Endothelial cell of umbilical vein (primary cell): ENCODE measurements around the gene IL1RL2. TPM values are rescaled to one million over a fixed set of nuclear protein-coding genes. Genes with fewer than 3 reads are reported as not detected.

ENCODE experiments used
- BruUV-seq: library from RNA; stranded (reverse); fragments of 400-500 nt; replicated peaks from 2 replicates; lab custom pipeline; 2021; lab: Mats Ljungman, UMichigan
- CTCF ChIA-PET: fragments of 300-600, 350-600 bp; sonication (Branson Sonifier 250); formaldehyde crosslinking; loops from one replicate; lab custom pipeline; 2021; ENCODE audit warnings: antibody characterized with exemption, inconsistent platforms; lab: Charles Lee
- POLR2A ChIA-PET: fragments of 300-600, 350-600 bp; sonication (Branson Sonifier 250); formaldehyde crosslinking; loops from one replicate; lab custom pipeline; 2021; ENCODE audit warnings: antibody characterized with exemption, inconsistent platforms; lab: Charles Lee
- DNase-seq: peaks from one replicate; pipeline ENCODE4 v3.0.0-alpha.2; 2011; ENCODE audit warnings: low read depth, low spot score
- FAIRE-seq: peaks from 2 replicates; lab custom pipeline; 2011; peaks lifted over from hg19 to GRCh38; lab: Jason Lieb, UNC
- H2AFZ ChIP-seq: 2 replicates; pipeline ENCODE4 v1.6.0; 2012; ENCODE audit warnings: low read depth, low read length, control low read depth, inconsistent platforms
- H3K27ac ChIP-seq: 2 replicates; pipeline ENCODE4 v1.5.1; 2011; ENCODE audit warnings: low read depth, mild to moderate bottlenecking, control low read depth, low read length, moderate library complexity; ENCODE audit not compliant: insufficient read depth
- H3K27me3 ChIP-seq, 2 experiments: 2 replicates each; pipeline versions ENCODE4 v1.6.0 to v1.6.1; 2011; ENCODE audit warnings: low read length in 2 of 2, mixed read lengths in 1 of 2; ENCODE audit not compliant: control insufficient read depth in 2 of 2, insufficient read depth in 2 of 2
- H3K36me3 ChIP-seq, 2 experiments: 2 replicates in 1 of 2; 3 replicates in 1 of 2; pipeline ENCODE4 v1.5.1; 2011; ENCODE audit warnings: low read length in 2 of 2, mild to moderate bottlenecking in 1 of 2, moderate library complexity in 1 of 2; ENCODE audit not compliant: control insufficient read depth in 2 of 2, insufficient read depth in 2 of 2; ENCODE audit errors: extremely low read depth in 1 of 2
- H3K4me1 ChIP-seq: 3 replicates; pipeline ENCODE4 v1.5.1; 2011; ENCODE audit warnings: mild to moderate bottlenecking, low read length; ENCODE audit not compliant: control insufficient read depth, insufficient read depth; ENCODE audit errors: extremely low read depth
- H3K4me2 ChIP-seq: 2 replicates; pipeline ENCODE4 v1.6.1; 2011; ENCODE audit warnings: low read length, control low read depth, mixed read lengths; ENCODE audit not compliant: insufficient read depth
- H3K4me3 ChIP-seq, 3 experiments: fragments of 200-600 bp in 1 of 3; sonication (generic), shearing (Covaris generic) in 1 of 3; replicated peaks in 1 of 3; 2 replicates each; pipeline ENCODE4 v1.5.1; 2011 to 2016; ENCODE audit warnings: control low read depth in 3 of 3, low read length in 3 of 3, mild to moderate bottlenecking in 2 of 3, inconsistent platforms in 1 of 3, low read depth in 1 of 3, moderate library complexity in 1 of 3; ENCODE audit not compliant: insufficient read depth in 1 of 3
- H3K79me2 ChIP-seq: 2 replicates; pipeline ENCODE4 v1.6.0; 2012; ENCODE audit warnings: low read length, inconsistent platforms; ENCODE audit not compliant: control insufficient read depth, insufficient read depth
- H3K9ac ChIP-seq: replicated peaks from 2 replicates; pipeline ENCODE3; 2011; ENCODE audit warnings: low read length, control low read depth; ENCODE audit not compliant: insufficient read depth; ENCODE audit errors: extremely low read depth
- H3K9me1 ChIP-seq: replicated peaks from 3 replicates; pipeline ENCODE4 v1.6.0; 2011; ENCODE audit warnings: mild to moderate bottlenecking, low read length; ENCODE audit not compliant: control insufficient read depth, insufficient read depth; ENCODE audit errors: extremely low read depth
- H3K9me3 ChIP-seq: replicated peaks from 2 replicates; pipeline ENCODE4 v1.5.1; 2012; ENCODE audit warnings: low read length, inconsistent platforms; ENCODE audit not compliant: control insufficient read depth, insufficient read depth
- H4K20me1 ChIP-seq: replicated peaks from 2 replicates; pipeline ENCODE3; 2011; ENCODE audit warnings: mild to moderate bottlenecking, low read length; ENCODE audit not compliant: control insufficient read depth, insufficient read depth; ENCODE audit errors: extremely low read depth
- EZH2 ChIP-seq: IDR thresholded peaks from 2 replicates; pipeline ENCODE4 v1.6.1; 2012; ENCODE audit warnings: borderline replicate concordance, low read depth, mild to moderate bottlenecking, moderate library complexity, low read length, inconsistent platforms; ENCODE audit not compliant: severe bottlenecking
- FOS ChIP-seq: IDR thresholded peaks from 2 replicates; pipeline ENCODE4 v1.6.1; 2011; ENCODE audit warnings: mild to moderate bottlenecking, low read length, moderate library complexity, borderline replicate concordance; ENCODE audit not compliant: insufficient read depth
- GATA2 ChIP-seq: IDR thresholded peaks from 2 replicates; pipeline ENCODE4 v1.7.0; 2011; ENCODE audit warnings: low read depth, mild to moderate bottlenecking, moderate library complexity, mixed read lengths, low read length; ENCODE audit not compliant: insufficient read length, insufficient read depth
- JUN ChIP-seq: IDR thresholded peaks from 2 replicates; pipeline ENCODE4 v1.6.1; 2011; ENCODE audit warnings: borderline replicate concordance, low read depth; ENCODE audit not compliant: insufficient read length, insufficient read depth
- MYC ChIP-seq: IDR thresholded peaks from one replicate; pipeline ENCODE4 v1.6.1; 2011; ENCODE audit warnings: mild to moderate bottlenecking, low read depth, low read length
- POLR2A ChIP-seq: IDR thresholded peaks from 2 replicates; pipeline ENCODE4 v1.6.1; 2012; ENCODE audit warnings: low read depth, mild to moderate bottlenecking, control low read depth, low read length
- POLR2AphosphoS5 ChIP-seq: IDR thresholded peaks from 2 replicates; pipeline ENCODE4 v1.6.1; 2012; ENCODE audit warnings: low read depth, mild to moderate bottlenecking, control low read depth, low read length, moderate library complexity; ENCODE audit not compliant: insufficient read depth
- dilution Hi-C: fragments of 300-500 bp; cut with MboI; formaldehyde crosslinking; loops from one replicate; pipeline ENCODE4 v1.15.0; 2019; ENCODE audit warnings: low sequenced_read_pairs; ENCODE audit not compliant: extremely low pct_ligation_motif_present
- intact Hi-C: fragments of 100-400 bp; cut with micrococcal nuclease; formaldehyde crosslinking; loops from one replicate; pipeline ENCODE4 v1.10.0; 2022
- polyA plus RNA-seq, 4 experiments: library from polyadenylated mRNA; depleted of rRNA in 3 of 4; stranded (reverse) in 3 of 4; unstranded in 1 of 4; fragments of >200 nt; gene quantifications; 2 replicates each; pipeline versions ENCODE4 v1.2.1 to v1.2.3, GENCODE V29; 2011 to 2012; ENCODE audit warnings: missing spikeins in 1 of 4
- total RNA-seq: library from RNA; stranded (reverse); gene quantifications from 2 replicates; pipeline ENCODE4 v1.2.3, GENCODE V29; 2021
- TF ChIP-seq, protein P1 (sequence below): IDR thresholded peaks from 2 replicates; pipeline ENCODE4 v1.6.1; 2011; ENCODE audit not compliant: insufficient read depth, insufficient read length
- TF ChIP-seq, protein P2 (sequence below), 2 donors: IDR thresholded peaks; 1 replicate in 1 of 2; 2 replicates in 1 of 2; pipeline ENCODE4 v1.5.1; 2011; ENCODE audit warnings: low read length in 2 of 2, mild to moderate bottlenecking in 2 of 2, moderate library complexity in 2 of 2, control low read depth in 1 of 2, inconsistent platforms in 1 of 2, low read depth in 1 of 2; ENCODE audit not compliant: insufficient read depth in 1 of 2; ENCODE audit errors: extremely low read depth in 1 of 2

Gene IL1RL2
- total and polyA plus RNA-seq, 2 donors (not counting 3 experiments of a cell fraction or from before 2014, with no cell fraction given), result 0.11 TPM; not detected in 1

GRCh38 chr2:102251849-102252203, 65.0 kb downstream of the IL1RL2 start:
- Histone ChIP-seq H3K4me2 (no peak overlapping the region), H3K36me3 (no peaks in the 10 kb centered on the region), H3K27ac (no peak overlapping the region), H4K20me1 (no peaks in the 10 kb centered on the region), H3K27me3 (no peaks in the 10 kb centered on the region), H3K9me1 (no peaks in the 10 kb centered on the region), H2AFZ (no peak overlapping the region), H3K4me1 (peaks cover 9% of the 10 kb centered on the region), H3K79me2 (no peaks in the 10 kb centered on the region), H3K4me3 (no peak overlapping the region), H3K9me3 (no peaks in the 10 kb centered on the region), H3K9ac (no peak overlapping the region)
- DNase-seq (no peak), FAIRE-seq (no peak)
- POLR2A ChIA-PET, result no interaction called here
- TF ChIP-seq, protein P1, sequence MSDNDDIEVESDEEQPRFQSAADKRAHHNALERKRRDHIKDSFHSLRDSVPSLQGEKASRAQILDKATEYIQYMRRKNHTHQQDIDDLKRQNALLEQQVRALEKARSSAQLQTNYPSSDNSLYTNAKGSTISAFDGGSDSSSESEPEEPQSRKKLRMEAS, result no peak
- TF ChIP-seq POLR2A (no peak), MYC (no peak), JUN (no peak), FOS (no peak), POLR2AphosphoS5 (no peak), EZH2 (no peak), GATA2 (no peak)
- TF ChIP-seq, protein P2, sequence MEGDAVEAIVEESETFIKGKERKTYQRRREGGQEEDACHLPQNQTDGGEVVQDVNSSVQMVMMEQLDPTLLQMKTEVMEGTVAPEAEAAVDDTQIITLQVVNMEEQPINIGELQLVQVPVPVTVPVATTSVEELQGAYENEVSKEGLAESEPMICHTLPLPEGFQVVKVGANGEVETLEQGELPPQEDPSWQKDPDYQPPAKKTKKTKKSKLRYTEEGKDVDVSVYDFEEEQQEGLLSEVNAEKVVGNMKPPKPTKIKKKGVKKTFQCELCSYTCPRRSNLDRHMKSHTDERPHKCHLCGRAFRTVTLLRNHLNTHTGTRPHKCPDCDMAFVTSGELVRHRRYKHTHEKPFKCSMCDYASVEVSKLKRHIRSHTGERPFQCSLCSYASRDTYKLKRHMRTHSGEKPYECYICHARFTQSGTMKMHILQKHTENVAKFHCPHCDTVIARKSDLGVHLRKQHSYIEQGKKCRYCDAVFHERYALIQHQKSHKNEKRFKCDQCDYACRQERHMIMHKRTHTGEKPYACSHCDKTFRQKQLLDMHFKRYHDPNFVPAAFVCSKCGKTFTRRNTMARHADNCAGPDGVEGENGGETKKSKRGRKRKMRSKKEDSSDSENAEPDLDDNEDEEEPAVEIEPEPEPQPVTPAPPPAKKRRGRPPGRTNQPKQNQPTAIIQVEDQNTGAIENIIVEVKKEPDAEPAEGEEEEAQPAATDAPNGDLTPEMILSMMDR (IDR thresholded peaks at IDR 0.05; ENCODE audit: extremely low read depth in 1 of 2, insufficient read depth in 1 of 2, low read depth in 1 of 2, low read length in 2 of 2), result no peak
- intact Hi-C loops (loop anchor here (1.0 kb wide), 1 partner anchor 197 kb away; no protein-coding TSS in a partner anchor), dilution Hi-C loops (no loop called here)
- CTCF ChIA-PET, result interaction anchor here (1.0 to 2.0 kb wide), 11 partner anchors 21 to 245 kb away, joined by 3 to 22 read pairs (median 6); partner anchors contain the start of gene IL18R1
- no TSS peak for BruUV-seq
